Neural progenitor cell (in vitro differentiated cells): ENCODE data around the gene FAM162A.
"Not testable (repeated sequence)": the region's sequence is repeated elsewhere in the genome, so short reads cannot be mapped to it uniquely, and the experiment has no call there.

Source experiments
- EZH2 ChIP-seq: fragments of 200-600 bp; sonication (generic); IDR thresholded peaks from 2 replicates; pipeline ENCODE4 v1.6.1; 2017; ENCODE audit warnings: antibody characterized with exemption, mild to moderate bottlenecking, moderate library complexity
- TF ChIP-seq, protein P1 (sequence below): fragments of 200-600 bp; sonication (generic); IDR thresholded peaks from 2 replicates; pipeline ENCODE4 v1.5.1; 2017; ENCODE audit warnings: antibody characterized with exemption, mild to moderate bottlenecking

DNA sequence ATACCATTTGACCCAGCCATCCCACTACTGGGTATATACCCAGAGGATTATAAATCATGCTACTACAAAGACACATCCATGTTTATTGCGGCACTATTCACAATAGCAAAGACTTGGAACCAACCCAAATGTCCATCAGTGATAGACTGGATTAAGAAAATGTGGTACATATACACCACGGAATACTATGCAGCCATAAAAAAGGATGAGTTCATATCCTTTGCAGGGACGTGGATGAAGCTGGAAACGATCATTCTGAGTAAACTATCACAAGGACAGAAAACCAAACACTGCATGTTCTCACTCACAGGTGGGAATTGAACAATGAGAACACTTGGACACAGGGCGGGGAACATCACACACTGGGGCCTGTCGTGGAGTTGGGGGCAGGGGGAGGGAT lies 64.2 kb downstream of the FAM162A start:
- TF ChIP-seq, protein P1, sequence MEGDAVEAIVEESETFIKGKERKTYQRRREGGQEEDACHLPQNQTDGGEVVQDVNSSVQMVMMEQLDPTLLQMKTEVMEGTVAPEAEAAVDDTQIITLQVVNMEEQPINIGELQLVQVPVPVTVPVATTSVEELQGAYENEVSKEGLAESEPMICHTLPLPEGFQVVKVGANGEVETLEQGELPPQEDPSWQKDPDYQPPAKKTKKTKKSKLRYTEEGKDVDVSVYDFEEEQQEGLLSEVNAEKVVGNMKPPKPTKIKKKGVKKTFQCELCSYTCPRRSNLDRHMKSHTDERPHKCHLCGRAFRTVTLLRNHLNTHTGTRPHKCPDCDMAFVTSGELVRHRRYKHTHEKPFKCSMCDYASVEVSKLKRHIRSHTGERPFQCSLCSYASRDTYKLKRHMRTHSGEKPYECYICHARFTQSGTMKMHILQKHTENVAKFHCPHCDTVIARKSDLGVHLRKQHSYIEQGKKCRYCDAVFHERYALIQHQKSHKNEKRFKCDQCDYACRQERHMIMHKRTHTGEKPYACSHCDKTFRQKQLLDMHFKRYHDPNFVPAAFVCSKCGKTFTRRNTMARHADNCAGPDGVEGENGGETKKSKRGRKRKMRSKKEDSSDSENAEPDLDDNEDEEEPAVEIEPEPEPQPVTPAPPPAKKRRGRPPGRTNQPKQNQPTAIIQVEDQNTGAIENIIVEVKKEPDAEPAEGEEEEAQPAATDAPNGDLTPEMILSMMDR = not testable (repeated sequence)
- TF ChIP-seq EZH2 = not testable (repeated sequence)
